GM23248 (cell line): ENCODE data around the gene HOXC6. TPM values are rescaled to one million over a fixed set of nuclear protein-coding genes. Genes with fewer than 3 reads are reported as not detected.

Source experiments
- DNase-seq: peaks from one replicate; pipeline ENCODE4 v3.0.0-alpha.2; 2015
- H2AFZ ChIP-seq: fragments of 200-600 bp; sonication (generic); 2 replicates; pipeline ENCODE4 v1.6.1; 2016; ENCODE audit warnings: antibody characterized with exemption
- H3F3A ChIP-seq: fragments of 200-600 bp; sonication (generic); 2 replicates; pipeline ENCODE4 v1.6.1; 2016; ENCODE audit warnings: mild to moderate bottlenecking, antibody characterized with exemption, mixed run types; ENCODE audit not compliant: insufficient read depth
- H3K27ac ChIP-seq: fragments of 200-600 bp; sonication (generic); 2 replicates; pipeline ENCODE4 v1.5.1; 2016; ENCODE audit warnings: mild to moderate bottlenecking
- H3K27me3 ChIP-seq: fragments of 200-600 bp; sonication (generic); replicated peaks from 2 replicates; pipeline ENCODE4 v1.6.1; 2016; ENCODE audit warnings: mild to moderate bottlenecking; ENCODE audit not compliant: insufficient read depth
- H3K36me3 ChIP-seq: fragments of 200-600 bp; sonication (generic); 2 replicates; pipeline ENCODE4 v1.6.1; 2016; ENCODE audit warnings: low read depth, mild to moderate bottlenecking
- H3K4me1 ChIP-seq: fragments of 200-600 bp; sonication (generic); 2 replicates; pipeline ENCODE4 v1.6.1; 2016; ENCODE audit warnings: mild to moderate bottlenecking; ENCODE audit not compliant: insufficient read depth
- H3K4me2 ChIP-seq: fragments of 200-600 bp; sonication (generic); one replicate; pipeline ENCODE4 v1.6.1; 2016; ENCODE audit warnings: mild to moderate bottlenecking; ENCODE audit not compliant: unreplicated experiment
- H3K4me3 ChIP-seq: fragments of 200-600 bp; sonication (generic); 2 replicates; pipeline ENCODE4 v1.5.1; 2016; ENCODE audit warnings: mild to moderate bottlenecking
- H3K79me2 ChIP-seq: fragments of 200-600 bp; sonication (generic); 2 replicates; pipeline ENCODE4 v1.6.1; 2016; ENCODE audit warnings: mild to moderate bottlenecking; ENCODE audit not compliant: insufficient read depth
- H3K9ac ChIP-seq: fragments of 200-600 bp; sonication (generic); 2 replicates; pipeline ENCODE4 v1.6.1; 2016; ENCODE audit warnings: mild to moderate bottlenecking
- H3K9me2 ChIP-seq: fragments of 200-600 bp; sonication (generic); 2 replicates; pipeline ENCODE4 v1.6.1; 2016; ENCODE audit warnings: mixed run types, mild to moderate bottlenecking, moderate library complexity; ENCODE audit not compliant: insufficient read depth
- H3K9me3 ChIP-seq: fragments of 200-600 bp; sonication (generic); one replicate; pipeline ENCODE4 v1.6.1; 2017; ENCODE audit warnings: low read depth
- H4K20me1 ChIP-seq: fragments of 200-600 bp; sonication (generic); 2 replicates; pipeline ENCODE4 v1.6.0; 2016; ENCODE audit not compliant: insufficient read depth
- EZH2 ChIP-seq: fragments of 200-600 bp; sonication (generic); IDR thresholded peaks from 2 replicates; pipeline ENCODE4 v1.6.1; 2018; ENCODE audit warnings: antibody characterized with exemption, mild to moderate bottlenecking; ENCODE audit not compliant: insufficient read depth, poor library complexity, severe bottlenecking
- EZH2phosphoT487 ChIP-seq: fragments of 200-600 bp; sonication (generic); IDR thresholded peaks from 2 replicates; pipeline ENCODE4 v1.6.1; 2018; ENCODE audit warnings: antibody characterized with exemption, moderate library complexity, mild to moderate bottlenecking, low read depth; ENCODE audit not compliant: insufficient read depth
- WGBS, 2 experiments: methylation state at CpG; one replicate each; pipeline ENCODE4 v1.1.6; 2015 to 2017; ENCODE audit warnings: low lambda C conversion rate in 2 of 2, low coverage in 1 of 2; ENCODE audit errors: missing lambda C conversion rate in 2 of 2; 5-methylcytosine and 5-hydroxymethylcytosine counted together
- in situ Hi-C: fragments of 300-500 bp; cut with MboI; formaldehyde crosslinking; loops from 2 replicates; pipeline ENCODE4 v1.15.0; 2020
- polyA plus RNA-seq: library from polyadenylated mRNA; unstranded; fragments of >200 nt; fragmentation: Nextera tagmentation; extraction: Ambion mirVana; gene quantifications from 2 replicates; pipeline ENCODE4 v1.2.1, GENCODE V29; 2016
- total RNA-seq: library from RNA; depleted of rRNA; stranded (reverse); fragments of >200 nt; shearing (Covaris generic); gene quantifications from 2 replicates; pipeline ENCODE4 v1.2.3, GENCODE V29; 2014

HOXC6 gene
- total and polyA plus RNA-seq, 2 experiments from 2014 or later, result 3.6 to 20.5 TPM

DNA sequence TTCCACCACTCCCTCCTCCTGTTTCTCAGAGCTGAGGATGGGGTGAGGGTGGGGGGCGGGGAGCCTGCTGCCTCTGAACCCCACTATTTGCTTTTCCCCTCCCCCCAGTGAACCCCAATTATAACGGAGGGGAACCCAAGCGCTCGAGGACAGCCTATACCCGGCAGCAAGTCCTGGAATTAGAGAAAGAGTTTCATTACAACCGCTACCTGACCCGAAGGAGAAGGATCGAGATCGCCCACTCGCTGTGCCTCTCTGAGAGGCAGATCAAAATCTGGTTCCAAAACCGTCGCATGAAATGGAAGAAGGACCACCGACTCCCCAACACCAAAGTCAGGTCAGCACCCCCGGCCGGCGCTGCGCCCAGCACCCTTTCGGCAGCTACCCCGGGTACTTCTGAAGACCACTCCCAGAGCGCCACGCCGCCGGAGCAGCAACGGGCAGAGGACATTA is 26.5 kb downstream of the HOXC6 start:
- Histone ChIP-seq H3K4me2 (peak overlapping the region; percentile 100), H3K36me3 (no peaks in the 10 kb centered on the region), H2AFZ (peak overlapping the region; percentile 98), H3K27ac (no peak overlapping the region), H3K9me3 (no peaks in the 10 kb centered on the region), H3K9me2 (no peaks in the 10 kb centered on the region), H3K4me3 (peak overlapping the region; percentile 93), H3F3A (no peaks in the 10 kb centered on the region), H3K4me1 (peaks cover 16% of the 10 kb centered on the region), H3K27me3 (no peaks in the 10 kb centered on the region), H3K9ac (peak overlapping the region; percentile 89), H3K79me2 (peaks cover 33% of the 10 kb centered on the region), H4K20me1 (no peaks in the 10 kb centered on the region)
- WGBS, 2 experiments, result 6 to 10% methylated on average over 19 to 24 of the region's 24 CpGs
- TF ChIP-seq EZH2phosphoT487 (no peak), EZH2 (no peak)
- in situ Hi-C loops, result no loop called here
- DNase-seq, result peak; percentile 44

DNA sequence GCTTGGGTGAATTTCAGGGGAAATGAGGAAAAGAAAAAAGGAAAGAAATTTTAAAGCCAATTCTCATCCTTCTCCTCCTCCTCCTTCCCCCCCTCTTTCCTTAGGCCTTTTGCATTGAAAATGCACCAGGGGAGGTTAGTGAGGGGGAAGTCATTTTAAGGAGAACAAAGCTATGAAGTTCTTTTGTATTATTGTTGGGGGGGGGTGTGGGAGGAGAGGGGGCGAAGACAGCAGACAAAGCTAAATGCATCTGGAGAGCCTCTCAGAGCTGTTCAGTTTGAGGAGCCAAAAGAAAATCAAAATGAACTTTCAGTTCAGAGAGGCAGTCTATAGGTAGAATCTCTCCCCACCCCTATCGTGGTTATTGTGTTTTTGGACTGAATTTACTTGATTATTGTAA is 27.3 kb downstream of the HOXC6 start:
- Histone ChIP-seq H3K9me3 (no peaks in the 10 kb centered on the region), H3K36me3 (no peaks in the 10 kb centered on the region), H3K4me3 (peak overlapping the region; percentile 34), H2AFZ (no peak overlapping the region), H3K79me2 (peaks cover 27% of the 10 kb centered on the region), H3K4me1 (peaks cover 16% of the 10 kb centered on the region), H3K9ac (no peak overlapping the region), H3K4me2 (peak overlapping the region; percentile 43), H3K27ac (no peak overlapping the region), H3F3A (no peaks in the 10 kb centered on the region), H3K27me3 (no peaks in the 10 kb centered on the region), H3K9me2 (no peaks in the 10 kb centered on the region), H4K20me1 (no peaks in the 10 kb centered on the region)
- DNase-seq, result no peak
- TF ChIP-seq EZH2phosphoT487, result no peak
- TF ChIP-seq EZH2, result no peak
- 31 to 50% methylated on average over 2 of the region's 2 CpGs for WGBS, 2 experiments
- in situ Hi-C loops, result no loop called here

DNA sequence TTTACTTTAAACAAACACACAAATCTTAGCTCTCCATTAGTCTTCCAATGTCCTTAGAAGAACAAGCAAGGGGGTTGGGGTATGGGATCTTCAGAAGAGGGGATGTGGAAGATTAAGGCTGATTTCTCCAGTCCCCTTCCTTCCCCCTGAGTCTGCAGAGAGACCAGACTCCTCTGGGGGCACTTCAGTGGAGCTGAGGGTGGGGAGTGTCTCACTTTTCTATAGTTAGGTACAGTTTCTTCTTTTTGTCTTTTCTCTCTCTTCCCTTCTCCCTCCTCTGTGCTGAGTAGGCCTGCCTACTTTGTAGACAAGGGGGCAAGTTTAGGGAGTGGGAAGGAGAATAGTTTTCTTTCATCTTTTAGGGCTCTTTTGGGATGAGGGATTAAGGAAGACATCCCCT is 27.9 kb downstream of the HOXC6 start:
- in situ Hi-C loops, result no loop called here
- Histone ChIP-seq H3K27ac (no peak overlapping the region), H3K79me2 (peaks cover 27% of the 10 kb centered on the region), H3K9ac (no peak overlapping the region), H3F3A (no peaks in the 10 kb centered on the region), H3K4me1 (peaks cover 20% of the 10 kb centered on the region), H3K4me2 (no peak overlapping the region), H3K9me2 (no peaks in the 10 kb centered on the region), H2AFZ (no peak overlapping the region), H3K36me3 (no peaks in the 10 kb centered on the region), H3K27me3 (no peaks in the 10 kb centered on the region), H3K4me3 (no peak overlapping the region), H4K20me1 (no peaks in the 10 kb centered on the region), H3K9me3 (no peaks in the 10 kb centered on the region)
- TF ChIP-seq EZH2 (no peak), EZH2phosphoT487 (no peak)
- DNase-seq, result no peak

DNA sequence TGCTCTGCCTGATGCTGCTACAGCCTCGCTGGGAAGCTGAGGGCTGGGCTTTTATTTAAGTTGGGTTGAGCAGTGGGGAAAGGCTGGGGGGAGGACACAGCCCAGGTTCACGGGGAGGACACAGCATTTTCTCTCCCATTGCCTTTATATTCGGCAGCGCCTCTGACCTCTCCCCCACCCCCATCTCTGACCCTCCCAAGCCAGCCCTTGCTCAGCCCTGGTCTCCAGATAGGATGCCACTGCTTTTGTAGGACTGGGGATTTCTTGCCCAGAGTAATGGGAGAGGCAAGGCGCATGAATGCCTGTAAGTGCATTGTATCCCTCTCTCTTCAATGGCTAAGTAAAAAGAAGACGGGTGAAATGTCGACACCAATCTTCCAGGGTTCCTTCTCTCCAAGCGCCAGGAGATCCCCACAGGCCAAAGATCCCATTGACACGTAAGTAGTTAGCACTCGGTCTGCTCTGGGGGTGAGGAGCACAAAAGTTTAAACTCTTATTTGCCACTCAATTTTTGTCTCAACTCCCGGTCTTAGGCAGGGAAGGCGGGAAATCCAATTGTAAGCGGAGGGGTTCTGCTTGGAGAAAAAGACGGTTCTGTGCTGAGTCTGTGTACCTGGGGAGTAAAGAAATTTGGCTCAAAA is 30.0 kb downstream of the HOXC6 start:
- no peak for DNase-seq

DNA sequence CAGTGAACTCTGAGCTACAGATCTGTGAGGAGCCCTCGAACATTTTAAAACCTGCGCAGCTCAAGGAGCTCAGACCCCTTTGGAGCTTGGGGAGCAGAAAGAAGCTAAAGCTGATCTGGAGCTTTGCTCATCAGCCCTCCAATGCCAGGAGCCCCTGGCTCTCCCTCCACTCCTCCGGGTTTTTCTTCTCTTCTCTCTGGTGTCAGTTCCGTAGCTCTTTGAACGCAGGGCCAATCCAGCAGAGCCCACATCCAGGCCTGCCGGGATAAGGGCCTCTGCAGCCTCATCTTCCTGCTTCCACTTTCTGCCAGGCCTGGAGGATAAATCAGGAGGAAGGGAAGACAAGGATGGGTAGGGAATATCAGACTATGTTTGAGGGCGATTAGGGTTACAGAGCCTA is 31.4 kb downstream of the HOXC6 start:
- Histone ChIP-seq H3K4me1 (peaks cover 16% of the 10 kb centered on the region), H3K27me3 (no peaks in the 10 kb centered on the region), H3K4me2 (no peak overlapping the region), H3K36me3 (no peaks in the 10 kb centered on the region), H3K9me3 (no peaks in the 10 kb centered on the region), H3K9me2 (no peaks in the 10 kb centered on the region), H3K79me2 (peaks cover 3% of the 10 kb centered on the region), H2AFZ (no peak overlapping the region), H3F3A (no peaks in the 10 kb centered on the region), H4K20me1 (no peaks in the 10 kb centered on the region), H3K9ac (no peak overlapping the region), H3K4me3 (no peak overlapping the region), H3K27ac (no peak overlapping the region)
- 57 to 58% methylated on average over 7 of the region's 7 CpGs for WGBS, 2 experiments
- TF ChIP-seq EZH2phosphoT487 (no peak), EZH2 (no peak)
- DNase-seq, result no peak
- in situ Hi-C loops, result no loop called here

More for the DNA sequence above, 30.0 kb downstream of the HOXC6 start:
- Histone ChIP-seq H3F3A (no peaks in the 10 kb centered on the region), H4K20me1 (no peaks in the 10 kb centered on the region), H3K9me3 (no peaks in the 10 kb centered on the region), H3K79me2 (peaks cover 17% of the 10 kb centered on the region), H3K4me1 (peaks cover 17% of the 10 kb centered on the region), H3K27me3 (no peaks in the 10 kb centered on the region), H3K27ac (no peak overlapping the region), H3K36me3 (no peaks in the 10 kb centered on the region), H3K4me3 (no peak overlapping the region), H3K4me2 (no peak overlapping the region), H3K9me2 (no peaks in the 10 kb centered on the region), H2AFZ (no peak overlapping the region), H3K9ac (no peak overlapping the region)
- in situ Hi-C loops, result no loop called here
- no peak for TF ChIP-seq EZH2
- TF ChIP-seq EZH2phosphoT487, result no peak
- WGBS, 2 experiments, result 92 to 96% methylated on average over 13 to 14 of the region's 14 CpGs
